Right lobe of liver (tissue), 6 donors: ENCODE measurements around the gene MYO16. TPM values are rescaled to one million over a fixed set of nuclear protein-coding genes. Genes with fewer than 3 reads are reported as not detected.

ENCODE experiments used
- ATAC-seq, 4 donors: fragments of 200-7000 bp; cut with Tn5 transposase; one replicate each; pipeline ENCODE4 v1.9.1; 2020; ENCODE audit warnings: mild to moderate bottlenecking in 4 of 4, moderate library complexity in 4 of 4
- DNase-seq, 3 donors: peaks; one replicate each; pipeline ENCODE4 v3.0.0-alpha.2; 2020
- H3K27ac ChIP-seq, 3 donors: fragments of 200-600 bp; one replicate each; pipeline ENCODE4 v1.8.0; 2022
- H3K27me3 ChIP-seq, 2 donors: fragments of 200-600 bp; one replicate each; pipeline ENCODE4 v1.8.0; 2022
- H3K36me3 ChIP-seq, 4 donors: fragments of 200-600 bp; sonication (generic) in 1 of 4; one replicate each; pipeline versions ENCODE4 v1.5.1 to v1.8.0; 2017 to 2022; ENCODE audit warnings: control low read depth in 1 of 4
- H3K4me1 ChIP-seq, 4 donors: fragments of 200-600 bp; sonication (generic) in 1 of 4; one replicate each; pipeline versions ENCODE4 v1.5.1 to v1.8.0; 2017 to 2022; ENCODE audit warnings: control low read depth in 1 of 4
- H3K4me3 ChIP-seq, 3 donors: fragments of 200-600 bp; one replicate each; pipeline ENCODE4 v1.8.0; 2022
- H3K9me3 ChIP-seq, 4 donors: fragments of 200-600 bp; sonication (generic) in 1 of 4; one replicate each; pipeline versions ENCODE4 v1.5.1 to v1.8.0; 2017 to 2022; ENCODE audit warnings: control low read depth in 1 of 4
- POLR2A ChIP-seq: fragments of 450-650 bp; IDR thresholded peaks from one replicate; pipeline ENCODE4 v1.6.1; 2017; ENCODE audit warnings: antibody characterized with exemption, mild to moderate bottlenecking
- WGBS: methylation state at CpG from one replicate; pipeline ENCODE4 v1.1.6; 2018; ENCODE audit warnings: low coverage, low lambda C conversion rate; ENCODE audit not compliant: insufficient coverage; ENCODE audit errors: missing lambda C conversion rate; 5-methylcytosine and 5-hydroxymethylcytosine counted together
- intact Hi-C, 2 donors: fragments of 100-400 bp; cut with DNase I; formaldehyde crosslinking; loops; one replicate each; pipeline versions ENCODE4 v1.11.2 to v1.14.1; 2022
- total RNA-seq, 6 experiments: library from RNA; depleted of rRNA in 2 of 6; stranded (reverse); fragments of >200 nt in 2 of 6; fragmentation: NEBNext Ultra II Directional in 3 of 6; extraction: Animal tissue kit (Norgen Biotek cat#: 25700) in 3 of 6; gene quantifications; one replicate each; pipeline versions ENCODE4 v1.1.0 to v1.2.4, GENCODE V29; 2016 to 2023
- TF ChIP-seq, protein P1 (sequence below), 4 donors: fragments of 200-600 bp in 3 of 4; fragments of 450-650 bp in 1 of 4; IDR thresholded peaks; one replicate each; pipeline versions ENCODE4 v1.5.1 to v1.8.0; 2016 to 2022; ENCODE audit warnings: antibody characterized with exemption in 4 of 4, mild to moderate bottlenecking in 2 of 4
- donor health status: DM: no; HTN: yes; CAD: no.
- donor health status: DM: no; HTN: no; CAD: no.
- donor health status: DM: no; HTN: no; CAD: no.
- donor health status: DM: no; HTN: yes; CAD: no.
- donor health status: DM: no; HTN: yes; CAD: no.

Gene MYO16
- total RNA-seq, 6 experiments from 2014 or later, result 0.43 to 2.7 (median 0.93) TPM

DNA sequence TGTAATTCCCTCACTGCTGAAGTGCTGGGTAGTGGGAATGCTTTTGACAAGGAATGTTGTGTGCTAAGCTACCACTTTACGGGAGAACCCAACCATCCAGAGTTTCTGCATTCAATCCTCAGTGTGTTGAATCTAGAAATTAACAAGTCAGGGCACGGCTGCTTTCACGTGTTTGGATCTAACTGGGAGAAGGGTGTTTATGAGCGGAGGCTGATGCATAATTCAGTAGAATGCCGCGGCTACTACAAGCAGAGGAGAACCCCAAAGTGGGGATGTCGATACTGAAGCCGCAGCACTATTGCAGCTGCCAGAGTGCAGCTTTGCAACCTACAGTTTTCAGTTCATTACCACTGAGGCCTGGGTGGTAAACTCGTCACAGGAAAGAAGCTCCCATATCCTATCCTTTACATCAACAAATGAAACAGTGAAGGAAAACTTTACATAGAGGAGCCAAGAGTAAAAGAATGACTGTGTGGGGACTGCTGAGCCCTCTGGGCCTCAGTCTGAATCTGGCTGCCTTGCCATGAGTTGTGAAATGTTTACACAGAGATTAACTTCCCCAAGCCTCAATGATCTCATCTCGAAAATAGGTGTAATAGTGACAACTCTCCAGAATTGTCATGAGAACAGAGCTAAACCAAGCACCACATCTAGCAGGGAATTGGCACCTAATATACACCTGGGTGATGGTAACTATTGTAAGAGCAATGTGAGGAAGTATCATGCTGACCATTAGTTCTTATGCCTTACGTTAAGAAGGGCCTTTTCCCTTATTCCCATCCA, 531.7 kb downstream of the MYO16 start:
- ATAC-seq, result no peak

DNA sequence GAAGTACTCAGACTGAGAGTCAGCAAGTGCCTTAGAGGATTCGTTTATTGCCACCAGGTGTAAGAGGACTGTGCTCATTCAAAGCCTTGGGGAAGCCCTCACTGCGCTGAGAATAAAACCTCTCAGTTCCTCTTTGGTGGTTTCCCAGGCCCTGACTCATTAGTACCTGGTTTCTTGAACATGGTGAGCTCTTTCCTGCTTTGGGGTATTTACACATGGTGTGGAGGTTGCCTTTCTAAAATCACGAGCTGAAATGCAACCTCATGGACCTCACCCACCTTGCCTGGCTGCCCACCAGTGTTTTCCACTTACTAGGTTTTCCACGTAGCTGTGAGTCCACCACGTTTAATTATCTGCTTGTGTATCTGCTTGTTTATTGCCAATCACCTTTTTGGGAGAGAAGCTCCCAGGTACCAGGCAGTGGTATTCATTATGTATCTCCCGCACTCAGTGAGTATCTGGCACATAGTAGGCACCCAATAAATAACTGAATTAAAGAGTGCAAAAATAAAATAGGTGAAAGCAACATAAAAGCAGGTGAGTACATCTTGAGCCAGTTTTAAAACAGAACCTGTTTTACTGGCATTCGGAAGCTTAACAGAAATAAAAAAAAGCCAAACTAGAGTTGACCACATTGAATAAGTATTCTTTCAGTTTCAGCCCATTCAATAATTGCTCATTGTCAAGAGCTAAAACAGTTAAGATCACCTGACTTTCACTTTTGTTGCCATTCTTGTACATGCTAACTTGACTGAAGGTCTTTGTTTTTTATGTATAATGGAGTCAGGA, 533.0 kb downstream of the MYO16 start:
- DNase-seq (no peak), ATAC-seq (peak in 1 of 4 donors; percentile 17)
- WGBS, result 65% methylated on average over 6 of the region's 7 CpGs
- TF ChIP-seq, protein P1, sequence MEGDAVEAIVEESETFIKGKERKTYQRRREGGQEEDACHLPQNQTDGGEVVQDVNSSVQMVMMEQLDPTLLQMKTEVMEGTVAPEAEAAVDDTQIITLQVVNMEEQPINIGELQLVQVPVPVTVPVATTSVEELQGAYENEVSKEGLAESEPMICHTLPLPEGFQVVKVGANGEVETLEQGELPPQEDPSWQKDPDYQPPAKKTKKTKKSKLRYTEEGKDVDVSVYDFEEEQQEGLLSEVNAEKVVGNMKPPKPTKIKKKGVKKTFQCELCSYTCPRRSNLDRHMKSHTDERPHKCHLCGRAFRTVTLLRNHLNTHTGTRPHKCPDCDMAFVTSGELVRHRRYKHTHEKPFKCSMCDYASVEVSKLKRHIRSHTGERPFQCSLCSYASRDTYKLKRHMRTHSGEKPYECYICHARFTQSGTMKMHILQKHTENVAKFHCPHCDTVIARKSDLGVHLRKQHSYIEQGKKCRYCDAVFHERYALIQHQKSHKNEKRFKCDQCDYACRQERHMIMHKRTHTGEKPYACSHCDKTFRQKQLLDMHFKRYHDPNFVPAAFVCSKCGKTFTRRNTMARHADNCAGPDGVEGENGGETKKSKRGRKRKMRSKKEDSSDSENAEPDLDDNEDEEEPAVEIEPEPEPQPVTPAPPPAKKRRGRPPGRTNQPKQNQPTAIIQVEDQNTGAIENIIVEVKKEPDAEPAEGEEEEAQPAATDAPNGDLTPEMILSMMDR (IDR thresholded peaks at IDR 0.05), result no peak
- no peak for TF ChIP-seq POLR2A
- H3K4me3 ChIP-seq, result no peak overlapping the region
- no peaks in the 10 kb centered on the region for H3K27me3 ChIP-seq
- H3K27ac ChIP-seq, result no peak overlapping the region
- H3K4me1 ChIP-seq, result no peaks in the 10 kb centered on the region
- H3K9me3 ChIP-seq, result no peaks in the 10 kb centered on the region
- intact Hi-C loops, result no loop called here
- H3K36me3 ChIP-seq, result no peaks in the 10 kb centered on the region

More for the DNA sequence above, 531.7 kb downstream of the MYO16 start:
- no peak overlapping the region for H3K27ac ChIP-seq
- intact Hi-C loops, result no loop called here
- no peaks in the 10 kb centered on the region for H3K4me1 ChIP-seq
- no peaks in the 10 kb centered on the region for H3K9me3 ChIP-seq
- DNase-seq, result no peak
- H3K27me3 ChIP-seq, result no peaks in the 10 kb centered on the region
- no peak overlapping the region for H3K4me3 ChIP-seq
- no peaks in the 10 kb centered on the region for H3K36me3 ChIP-seq
- 88% methylated on average over 7 of the region's 11 CpGs for WGBS
- TF ChIP-seq POLR2A, result no peak
- TF ChIP-seq, protein P1 (IDR thresholded peaks at IDR 0.05), result no peak

DNA sequence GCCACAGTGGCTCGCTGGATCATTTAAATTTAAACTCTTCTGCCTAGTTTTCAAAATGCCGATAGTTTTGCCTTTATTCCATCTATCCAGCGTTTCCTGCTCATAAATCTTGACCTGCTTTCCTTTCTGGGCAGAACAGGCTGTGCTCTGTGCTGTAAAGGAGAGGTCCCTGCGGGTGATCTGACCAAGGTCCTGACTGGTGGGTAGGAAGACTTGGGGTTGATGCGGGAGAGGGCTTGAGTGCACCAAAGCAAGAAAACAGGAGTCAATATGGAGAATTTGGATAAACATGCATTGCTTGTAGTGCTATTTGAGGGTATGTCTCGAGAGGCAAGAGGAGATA, 533.6 kb downstream of the MYO16 start:
- no peaks in the 10 kb centered on the region for H3K27me3 ChIP-seq
- no peaks in the 10 kb centered on the region for H3K4me1 ChIP-seq
- 71% methylated on average over 6 of the region's 6 CpGs for WGBS
- TF ChIP-seq POLR2A, result no peak
- TF ChIP-seq, protein P1 (IDR thresholded peaks at IDR 0.05), result no peak
- intact Hi-C loops, result no loop called here
- H3K4me3 ChIP-seq, result no peak overlapping the region
- no peak overlapping the region for H3K27ac ChIP-seq
- no peak for DNase-seq
- H3K9me3 ChIP-seq, result no peaks in the 10 kb centered on the region
- no peak for ATAC-seq
- H3K36me3 ChIP-seq, result no peaks in the 10 kb centered on the region

DNA sequence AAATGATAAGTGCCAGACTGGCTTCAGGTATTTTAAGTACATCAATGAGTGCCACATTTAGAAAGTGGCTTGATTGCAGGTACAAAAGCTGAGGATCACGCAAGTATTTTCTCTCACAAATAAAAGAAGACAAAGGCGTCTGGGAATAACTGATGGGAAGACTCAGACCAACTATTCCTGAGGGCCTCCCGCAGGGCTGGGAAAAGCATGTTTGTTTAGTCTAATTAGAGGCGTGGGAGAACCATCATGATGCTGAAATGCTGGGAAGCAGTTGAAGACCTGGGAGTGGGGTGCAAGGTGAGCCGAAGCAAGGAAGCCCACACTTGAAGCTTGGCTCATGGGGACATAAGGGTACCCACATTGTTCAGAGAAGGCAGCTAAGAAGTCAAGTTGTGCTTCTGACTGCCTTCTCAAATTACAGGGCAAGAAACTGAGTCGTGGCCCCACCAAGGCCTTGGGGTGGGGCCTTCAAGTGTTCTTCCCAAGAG, 536.0 kb downstream of the MYO16 start:
- no peaks in the 10 kb centered on the region for H3K9me3 ChIP-seq
- WGBS, result 57% methylated on average over 5 of the region's 6 CpGs
- no peak overlapping the region for H3K27ac ChIP-seq
- ATAC-seq, result no peak
- TF ChIP-seq POLR2A, result no peak
- TF ChIP-seq, protein P1 (IDR thresholded peaks at IDR 0.05), result no peak
- no peaks in the 10 kb centered on the region for H3K4me1 ChIP-seq
- DNase-seq, result no peak
- intact Hi-C loops, result no loop called here
- H3K27me3 ChIP-seq, result no peaks in the 10 kb centered on the region
- no peaks in the 10 kb centered on the region for H3K36me3 ChIP-seq
- H3K4me3 ChIP-seq, result no peak overlapping the region
